Retinal pigment epithelial cell (primary cell): ENCODE measurements around the gene ATP5PF.
"Not testable (repeated sequence)": the region's sequence is repeated elsewhere in the genome, so short reads cannot be mapped to it uniquely, and the experiment has no call there.

Experiments used
- DNase-seq: peaks from one replicate; pipeline ENCODE4 v3.0.0-alpha.2; 2010; ENCODE audit warnings: low read depth
- H3K4me3 ChIP-seq: 2 replicates; pipeline ENCODE4 v1.5.1; 2011; ENCODE audit warnings: mild to moderate bottlenecking, low read length, control low read depth, moderate library complexity
- TF ChIP-seq, protein P1 (sequence below): conservative IDR thresholded peaks from 2 replicates; pipeline ENCODE4 v1.5.1; 2011; ENCODE audit warnings: low read depth, low read length, control low read depth, inconsistent platforms

ATP5PF gene

DNA sequence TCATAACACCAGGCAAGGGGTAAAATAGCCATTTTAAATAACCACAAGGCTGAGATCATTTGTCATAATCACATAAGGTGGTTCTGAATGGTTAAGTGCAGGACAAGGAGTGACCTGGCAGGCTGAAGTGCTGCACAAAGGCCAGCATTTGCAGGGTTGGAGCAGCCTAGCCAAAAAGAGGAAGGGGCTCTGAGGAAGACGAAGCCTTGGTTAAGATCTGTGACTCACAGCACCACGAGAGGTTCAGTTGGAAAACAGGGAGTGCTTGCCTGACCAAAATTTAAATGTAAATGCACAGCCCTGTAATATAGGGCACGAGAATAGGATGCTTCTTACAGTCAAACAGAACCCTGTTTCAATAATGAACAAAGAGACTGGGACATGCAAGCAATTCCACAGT is 12.1 kb downstream of the ATP5PF start:
- H3K4me3 ChIP-seq = no peak overlapping the region
- no peak for DNase-seq
- TF ChIP-seq, protein P1, sequence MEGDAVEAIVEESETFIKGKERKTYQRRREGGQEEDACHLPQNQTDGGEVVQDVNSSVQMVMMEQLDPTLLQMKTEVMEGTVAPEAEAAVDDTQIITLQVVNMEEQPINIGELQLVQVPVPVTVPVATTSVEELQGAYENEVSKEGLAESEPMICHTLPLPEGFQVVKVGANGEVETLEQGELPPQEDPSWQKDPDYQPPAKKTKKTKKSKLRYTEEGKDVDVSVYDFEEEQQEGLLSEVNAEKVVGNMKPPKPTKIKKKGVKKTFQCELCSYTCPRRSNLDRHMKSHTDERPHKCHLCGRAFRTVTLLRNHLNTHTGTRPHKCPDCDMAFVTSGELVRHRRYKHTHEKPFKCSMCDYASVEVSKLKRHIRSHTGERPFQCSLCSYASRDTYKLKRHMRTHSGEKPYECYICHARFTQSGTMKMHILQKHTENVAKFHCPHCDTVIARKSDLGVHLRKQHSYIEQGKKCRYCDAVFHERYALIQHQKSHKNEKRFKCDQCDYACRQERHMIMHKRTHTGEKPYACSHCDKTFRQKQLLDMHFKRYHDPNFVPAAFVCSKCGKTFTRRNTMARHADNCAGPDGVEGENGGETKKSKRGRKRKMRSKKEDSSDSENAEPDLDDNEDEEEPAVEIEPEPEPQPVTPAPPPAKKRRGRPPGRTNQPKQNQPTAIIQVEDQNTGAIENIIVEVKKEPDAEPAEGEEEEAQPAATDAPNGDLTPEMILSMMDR = no peak

DNA sequence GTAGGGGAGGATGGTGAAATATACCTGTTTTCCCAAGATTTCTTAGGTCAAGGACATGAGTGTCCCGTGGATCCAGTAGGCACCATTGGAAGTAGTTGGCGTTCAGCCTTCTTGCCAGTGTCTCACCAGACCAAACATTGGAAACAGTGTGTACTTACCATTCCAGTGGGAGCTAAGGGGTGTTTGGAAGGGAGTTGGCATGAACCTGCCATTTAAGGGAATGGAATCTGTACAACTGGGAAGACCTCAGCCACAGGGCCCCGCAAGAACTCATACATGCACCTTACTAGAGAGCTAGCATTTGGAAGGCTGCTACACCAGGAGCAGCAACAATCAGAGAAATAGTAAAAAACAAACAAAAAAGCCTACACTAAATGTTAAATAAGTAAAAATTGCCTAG is 12.7 kb downstream of the ATP5PF start:
- no peak for DNase-seq
- TF ChIP-seq, protein P1 = no peak

GRCh38 chr21:25717491-25718147 is 17.1 kb downstream of the ATP5PF start:
- DNase-seq = peak; percentile 34
- TF ChIP-seq, protein P1 = no peak
- H3K4me3 ChIP-seq = no peak overlapping the region

More for the DNA sequence above, 12.7 kb downstream of the ATP5PF start:
- no peak overlapping the region for H3K4me3 ChIP-seq

- not testable (repeated sequence) for H3K4me3 ChIP-seq, DNase-seq
Observed at GRCh38 chr21:25714066-25714465, 20.6 kb downstream of the ATP5PF start.

DNA sequence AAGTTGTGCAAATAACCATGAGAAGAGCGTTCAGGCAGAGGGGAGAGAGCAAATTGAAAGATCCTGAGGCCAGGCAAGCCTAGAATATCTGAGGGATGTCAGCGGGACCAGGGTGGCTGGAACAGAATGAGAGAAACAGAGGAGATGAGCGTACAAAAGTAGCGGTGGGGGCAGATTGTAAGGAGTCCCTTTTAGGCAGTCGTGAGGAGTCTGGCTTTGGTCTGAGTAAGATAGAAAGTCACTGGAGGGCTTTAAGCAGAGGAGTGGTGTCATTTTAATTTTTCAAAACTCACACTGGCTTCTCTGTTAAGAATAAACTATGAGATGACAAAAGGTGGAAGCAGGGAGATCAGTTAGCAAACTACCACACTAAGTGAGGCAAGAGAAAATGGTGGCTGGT is 24.2 kb downstream of the ATP5PF start:
- TF ChIP-seq, protein P1 = no peak
- DNase-seq = no peak
- no peak overlapping the region for H3K4me3 ChIP-seq

GRCh38 chr21:25709684-25710265 is 24.9 kb downstream of the ATP5PF start:
- no peak overlapping the region for H3K4me3 ChIP-seq
- DNase-seq = no peak
- TF ChIP-seq, protein P1 = no peak

DNA sequence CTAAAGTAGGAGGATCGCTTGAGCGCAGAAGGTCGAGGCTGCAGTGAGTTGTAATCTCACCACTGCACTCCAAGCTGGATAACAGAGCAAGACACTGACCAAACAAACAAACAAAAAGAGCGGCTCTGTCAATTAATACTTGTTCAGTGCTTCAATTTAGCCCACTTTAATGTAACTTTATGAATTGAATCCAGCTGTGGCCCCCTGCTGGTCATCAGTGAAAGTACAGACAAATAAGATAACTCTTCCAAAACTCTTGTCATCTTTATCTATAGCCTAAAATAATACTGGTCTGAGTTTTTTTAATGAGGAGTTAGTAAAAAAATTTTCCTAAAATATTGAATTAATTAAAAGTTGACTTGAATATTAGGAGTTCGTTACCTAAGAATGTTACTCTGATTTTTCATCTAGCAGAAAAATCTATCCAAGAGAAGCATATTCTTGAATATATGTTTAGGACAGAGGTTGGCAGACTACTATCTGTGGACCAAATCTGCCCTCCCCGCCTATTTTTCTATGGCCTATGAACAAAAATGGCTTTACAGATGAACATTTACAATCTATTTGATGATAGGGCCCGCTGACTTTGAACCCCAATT is 26.1 kb downstream of the ATP5PF start:
- TF ChIP-seq, protein P1 = peak; percentile 77
- H3K4me3 ChIP-seq = no peak overlapping the region
- no peak for DNase-seq
